HEK293 (cell line): ENCODE data around the gene CTDNEP1.

Experiments used
- BCL11A ChIP-seq: fragments of 450-650 bp; formaldehyde crosslinking; IDR thresholded peaks from 2 replicates; pipeline ENCODE4 v1.5.1; 2016; ENCODE audit warnings: low read depth, missing biosample characterization, missing genetic modification characterization
- GFI1B ChIP-seq: fragments of 450-650 bp; formaldehyde crosslinking; IDR thresholded peaks from 2 replicates; pipeline ENCODE4 v1.5.1; 2016; ENCODE audit warnings: missing biosample characterization, missing genetic modification characterization
- MYNN ChIP-seq: fragments of 450-650 bp; formaldehyde crosslinking; IDR thresholded peaks from 2 replicates; pipeline ENCODE4 v1.5.1; 2016; ENCODE audit warnings: missing biosample characterization, missing genetic modification characterization, borderline replicate concordance
- OSR2 ChIP-seq: fragments of 450-650 bp; formaldehyde crosslinking; IDR thresholded peaks from 2 replicates; pipeline ENCODE4 v1.5.1; 2016; ENCODE audit warnings: missing biosample characterization, missing genetic modification characterization
- TCF7L2 ChIP-seq: IDR thresholded peaks from 2 replicates; pipeline ENCODE4 v1.6.1; 2011; ENCODE audit warnings: low read depth, mild to moderate bottlenecking, inconsistent platforms, low read length, moderate library complexity, borderline replicate concordance
- ZNF266 ChIP-seq: fragments of 450-650 bp; formaldehyde crosslinking; IDR thresholded peaks from 2 replicates; pipeline ENCODE4 v1.5.1; 2016; ENCODE audit warnings: missing biosample characterization, missing genetic modification characterization, low read depth
- ZNF292 ChIP-seq: fragments of 450-650 bp; formaldehyde crosslinking; IDR thresholded peaks from 2 replicates; pipeline ENCODE4 v1.5.1; 2016; ENCODE audit warnings: low read depth, missing biosample characterization, missing genetic modification characterization, borderline replicate concordance
- ZNF521 ChIP-seq: fragments of 450-650 bp; formaldehyde crosslinking; IDR thresholded peaks from 2 replicates; pipeline ENCODE4 v1.5.1; 2017; ENCODE audit warnings: missing biosample characterization, mild to moderate bottlenecking, missing genetic modification characterization
- ZNF558 ChIP-seq: fragments of 450-650 bp; formaldehyde crosslinking; IDR thresholded peaks from 2 replicates; pipeline ENCODE4 v1.5.1; 2016; ENCODE audit warnings: missing biosample characterization, missing genetic modification characterization
- TF ChIP-seq, protein P1 (sequence below): fragments of 450-650 bp; formaldehyde crosslinking; IDR thresholded peaks from 2 replicates; pipeline ENCODE4 v1.5.1; 2016; ENCODE audit warnings: missing biosample characterization, missing genetic modification characterization
- TF ChIP-seq, protein P2 (sequence below): fragments of 450-650 bp; formaldehyde crosslinking; IDR thresholded peaks from 2 replicates; pipeline ENCODE4 v1.5.1; 2016; ENCODE audit warnings: missing biosample characterization, missing genetic modification characterization

DNA sequence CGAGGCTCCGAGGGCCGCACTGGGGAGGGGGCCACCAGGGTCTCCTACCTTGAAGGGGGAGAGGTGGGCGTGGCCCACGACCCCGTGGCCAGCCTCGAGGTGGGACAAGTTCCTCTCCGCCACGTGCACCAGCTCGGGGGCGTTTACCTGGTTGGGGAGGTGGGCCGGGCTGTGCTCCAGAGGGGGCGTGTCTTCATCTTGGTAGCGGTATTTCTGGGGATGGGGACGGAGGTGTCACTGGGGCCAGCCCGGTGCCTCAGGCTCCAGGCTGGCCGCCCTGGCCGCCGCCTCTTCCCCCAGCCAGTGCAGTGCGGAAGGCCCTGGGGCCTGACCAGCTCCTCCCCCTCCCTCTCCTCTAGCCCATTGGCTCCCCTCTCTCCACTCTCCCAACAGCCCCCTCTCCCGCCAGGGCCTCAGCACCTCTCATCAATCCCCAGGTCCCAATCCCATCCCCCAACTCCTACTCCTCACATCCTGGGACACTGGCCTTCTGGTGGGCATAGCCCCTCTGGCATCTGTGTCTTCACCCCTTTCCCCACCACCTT, 43.4 kb downstream of the CTDNEP1 start:
- TF ChIP-seq, protein P1, sequence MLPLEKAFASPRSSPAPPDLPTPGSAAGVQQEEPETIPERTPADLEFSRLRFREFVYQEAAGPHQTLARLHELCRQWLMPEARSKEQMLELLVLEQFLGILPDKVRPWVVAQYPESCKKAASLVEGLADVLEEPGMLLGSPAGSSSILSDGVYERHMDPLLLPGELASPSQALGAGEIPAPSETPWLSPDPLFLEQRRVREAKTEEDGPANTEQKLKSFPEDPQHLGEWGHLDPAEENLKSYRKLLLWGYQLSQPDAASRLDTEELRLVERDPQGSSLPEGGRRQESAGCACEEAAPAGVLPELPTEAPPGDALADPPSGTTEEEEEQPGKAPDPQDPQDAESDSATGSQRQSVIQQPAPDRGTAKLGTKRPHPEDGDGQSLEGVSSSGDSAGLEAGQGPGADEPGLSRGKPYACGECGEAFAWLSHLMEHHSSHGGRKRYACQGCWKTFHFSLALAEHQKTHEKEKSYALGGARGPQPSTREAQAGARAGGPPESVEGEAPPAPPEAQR (tag by site-specific recombination), result no peak
- TF ChIP-seq BCL11A (tag by site-specific recombination) (no peak), OSR2 (tag by site-specific recombination) (no peak), ZNF266 (tag by site-specific recombination) (no peak), GFI1B (tag by site-specific recombination) (no peak), TCF7L2 (no peak), ZNF521 (no peak), ZNF558 (tag by site-specific recombination) (no peak), MYNN (tag by site-specific recombination) (no peak), ZNF292 (no peak)
- TF ChIP-seq, protein P2, sequence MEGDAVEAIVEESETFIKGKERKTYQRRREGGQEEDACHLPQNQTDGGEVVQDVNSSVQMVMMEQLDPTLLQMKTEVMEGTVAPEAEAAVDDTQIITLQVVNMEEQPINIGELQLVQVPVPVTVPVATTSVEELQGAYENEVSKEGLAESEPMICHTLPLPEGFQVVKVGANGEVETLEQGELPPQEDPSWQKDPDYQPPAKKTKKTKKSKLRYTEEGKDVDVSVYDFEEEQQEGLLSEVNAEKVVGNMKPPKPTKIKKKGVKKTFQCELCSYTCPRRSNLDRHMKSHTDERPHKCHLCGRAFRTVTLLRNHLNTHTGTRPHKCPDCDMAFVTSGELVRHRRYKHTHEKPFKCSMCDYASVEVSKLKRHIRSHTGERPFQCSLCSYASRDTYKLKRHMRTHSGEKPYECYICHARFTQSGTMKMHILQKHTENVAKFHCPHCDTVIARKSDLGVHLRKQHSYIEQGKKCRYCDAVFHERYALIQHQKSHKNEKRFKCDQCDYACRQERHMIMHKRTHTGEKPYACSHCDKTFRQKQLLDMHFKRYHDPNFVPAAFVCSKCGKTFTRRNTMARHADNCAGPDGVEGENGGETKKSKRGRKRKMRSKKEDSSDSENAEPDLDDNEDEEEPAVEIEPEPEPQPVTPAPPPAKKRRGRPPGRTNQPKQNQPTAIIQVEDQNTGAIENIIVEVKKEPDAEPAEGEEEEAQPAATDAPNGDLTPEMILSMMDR, result no peak
